Trophoblast cell (in vitro differentiated cells and primary cell): Measurements from ENCODE around the gene PLXND1.
A peak's percentile ranks its signal among the peaks of the same experiment; 100 is the strongest.

Source experiments
- DNase-seq, 2 donors: peaks; one replicate each; pipeline ENCODE4 v3.0.0-alpha.2; 2016
- H2AFZ ChIP-seq: 2 replicates; pipeline ENCODE4 v1.6.1; 2013; ENCODE audit warnings: low read length, moderate library complexity, mild to moderate bottlenecking; ENCODE audit not compliant: insufficient read depth, poor library complexity
- H2AK5ac ChIP-seq: 2 replicates; pipeline ENCODE4 v1.6.1; 2013; ENCODE audit warnings: mild to moderate bottlenecking, low read length
- H2BK120ac ChIP-seq: 2 replicates; pipeline ENCODE4 v1.6.1; 2013; ENCODE audit warnings: low read length, mild to moderate bottlenecking, moderate library complexity; ENCODE audit not compliant: insufficient read depth, poor library complexity
- H2BK12ac ChIP-seq: 2 replicates; pipeline ENCODE4 v1.6.1; 2013; ENCODE audit warnings: mild to moderate bottlenecking, low read length, moderate library complexity
- H2BK5ac ChIP-seq: 2 replicates; pipeline ENCODE4 v1.6.1; 2013; ENCODE audit warnings: low read length, low read depth, moderate library complexity, mild to moderate bottlenecking; ENCODE audit not compliant: poor library complexity
- H3K14ac ChIP-seq: 2 replicates; pipeline ENCODE4 v1.6.1; 2013; ENCODE audit warnings: mild to moderate bottlenecking, low read length
- H3K18ac ChIP-seq: 2 replicates; pipeline ENCODE4 v1.6.1; 2013; ENCODE audit warnings: mild to moderate bottlenecking, low read length
- H3K23ac ChIP-seq: 2 replicates; pipeline ENCODE4 v1.6.1; 2013; ENCODE audit warnings: low read length
- H3K27ac ChIP-seq: 2 replicates; pipeline ENCODE4 v1.5.1; 2013; ENCODE audit warnings: low read depth, mild to moderate bottlenecking, inconsistent platforms, low read length, moderate library complexity
- H3K27me3 ChIP-seq: 2 replicates; pipeline ENCODE4 v1.6.1; 2013; ENCODE audit warnings: inconsistent platforms, mild to moderate bottlenecking, low read length, moderate library complexity; ENCODE audit not compliant: insufficient read depth
- H3K36me3 ChIP-seq, 2 experiments: 1 replicate in 1 of 2; 2 replicates in 1 of 2; pipeline ENCODE4 v1.6.1; 2013; ENCODE audit warnings: low read length in 2 of 2, mild to moderate bottlenecking in 2 of 2, moderate library complexity in 1 of 2; ENCODE audit not compliant: insufficient read depth in 2 of 2, control insufficient read depth in 1 of 2
- H3K4ac ChIP-seq: 2 replicates; pipeline ENCODE4 v1.6.1; 2013; ENCODE audit warnings: low read depth, mild to moderate bottlenecking, low read length, moderate library complexity
- H3K4me1 ChIP-seq, 2 experiments: 1 replicate in 1 of 2; 2 replicates in 1 of 2; pipeline ENCODE4 v1.6.1; 2013; ENCODE audit warnings: low read length in 2 of 2, mild to moderate bottlenecking in 2 of 2, moderate library complexity in 1 of 2; ENCODE audit not compliant: insufficient read depth in 2 of 2, control insufficient read depth in 1 of 2
- H3K4me2 ChIP-seq: 2 replicates; pipeline ENCODE4 v1.6.1; 2013; ENCODE audit warnings: inconsistent platforms, mild to moderate bottlenecking, low read length, moderate library complexity
- H3K4me3 ChIP-seq: 2 replicates; pipeline ENCODE4 v1.5.1; 2013; ENCODE audit warnings: mild to moderate bottlenecking, low read depth, low read length, inconsistent platforms
- H3K79me1 ChIP-seq: one replicate; pipeline ENCODE4 v1.6.1; 2013; ENCODE audit warnings: low read length
- H3K79me2 ChIP-seq: 2 replicates; pipeline ENCODE4 v1.6.1; 2013; ENCODE audit warnings: low read length, mild to moderate bottlenecking; ENCODE audit not compliant: control insufficient read depth, insufficient read depth, poor library complexity
- H3K9ac ChIP-seq: 2 replicates; pipeline ENCODE4 v1.6.1; 2013; ENCODE audit warnings: mild to moderate bottlenecking, low read length
- H3K9me3 ChIP-seq: 2 replicates; pipeline ENCODE4 v1.6.1; 2013; ENCODE audit warnings: low read depth, mild to moderate bottlenecking, control low read depth, inconsistent platforms, low read length; ENCODE audit not compliant: insufficient read depth
- H4K12ac ChIP-seq: 2 replicates; pipeline ENCODE4 v1.6.1; 2013; ENCODE audit warnings: low read depth, mild to moderate bottlenecking, low read length, moderate library complexity
- H4K8ac ChIP-seq: 2 replicates; pipeline ENCODE4 v1.6.1; 2013; ENCODE audit warnings: low read depth, mild to moderate bottlenecking, low read length, moderate library complexity
- H4K91ac ChIP-seq: one replicate; pipeline ENCODE4 v1.6.1; 2013; ENCODE audit warnings: low read depth, mild to moderate bottlenecking, low read length, moderate library complexity
- WGBS: extraction: QIAGEN DNeasy Blood & Tissue Kit; methylation state at CpG from one replicate; pipeline ENCODE4 v1.1.7; 2013; ENCODE audit warnings: missing lambda C conversion rate; ENCODE audit not compliant: insufficient read length, insufficient coverage; ENCODE audit errors: extremely low coverage; 5-methylcytosine and 5-hydroxymethylcytosine counted together

PLXND1 gene

GRCh38 chr3:129571605-129572547, 34.6 kb downstream of the PLXND1 start:
- peak; percentile 75 to 84 for DNase-seq
- H4K91ac ChIP-seq = peak overlapping the region; percentile 11
- no peak overlapping the region for H2AK5ac ChIP-seq
- no peak overlapping the region for H3K4me2 ChIP-seq
- H2BK12ac ChIP-seq = no peak overlapping the region
- no peak overlapping the region for H3K4ac ChIP-seq
- peak overlapping the region; percentile 20 for H2BK120ac ChIP-seq
- no peak overlapping the region for H3K23ac ChIP-seq
- no peak overlapping the region for H2BK5ac ChIP-seq
- no peak overlapping the region for H3K9ac ChIP-seq
- no peak overlapping the region for H3K14ac ChIP-seq
- no peak overlapping the region for H3K18ac ChIP-seq
- H2AFZ ChIP-seq = no peak overlapping the region
- no peaks in the 10 kb centered on the region for H3K9me3 ChIP-seq
- peaks cover 2% of the 10 kb centered on the region for H3K79me1 ChIP-seq
- no peaks in the 10 kb centered on the region for H3K79me2 ChIP-seq
- peaks cover 84 to 86% of the 10 kb centered on the region in 2 experiments for H3K36me3 ChIP-seq
- H3K4me1 ChIP-seq = no peaks in the 10 kb centered on the region
- H4K8ac ChIP-seq = no peak overlapping the region
- WGBS = no CpG with 5 or more reads among the region's 22 CpGs
- H4K12ac ChIP-seq = no peak overlapping the region
- H3K27ac ChIP-seq = no peak overlapping the region
- H3K27me3 ChIP-seq = no peaks in the 10 kb centered on the region
- H3K4me3 ChIP-seq = no peak overlapping the region

- H3K9ac ChIP-seq = no peak overlapping the region
- peaks cover 85 to 87% of the 10 kb centered on the region in 2 experiments for H3K36me3 ChIP-seq
- H3K4me3 ChIP-seq = no peak overlapping the region
- H2BK5ac ChIP-seq = no peak overlapping the region
- peaks cover 10% of the 10 kb centered on the region for H3K79me1 ChIP-seq
- H3K23ac ChIP-seq = no peak overlapping the region
- no peak overlapping the region for H4K8ac ChIP-seq
- H3K18ac ChIP-seq = no peak overlapping the region
- WGBS = no CpG with 5 or more reads among the region's 7 CpGs
- H4K91ac ChIP-seq = peak overlapping the region; percentile 28
- H2BK12ac ChIP-seq = no peak overlapping the region
- H2AK5ac ChIP-seq = no peak overlapping the region
- H3K14ac ChIP-seq = no peak overlapping the region
- H3K4me1 ChIP-seq = peaks cover 7 to 9% of the 10 kb centered on the region in 2 experiments
- H3K9me3 ChIP-seq = no peaks in the 10 kb centered on the region
- no peaks in the 10 kb centered on the region for H3K79me2 ChIP-seq
- DNase-seq = no peak
- H2AFZ ChIP-seq = no peak overlapping the region
- no peak overlapping the region for H3K4ac ChIP-seq
- no peak overlapping the region for H3K27ac ChIP-seq
- H3K4me2 ChIP-seq = no peak overlapping the region
- no peaks in the 10 kb centered on the region for H3K27me3 ChIP-seq
- H2BK120ac ChIP-seq = peak overlapping the region; percentile 3
- H4K12ac ChIP-seq = no peak overlapping the region
Measured at GRCh38 chr3:129569856-129570255, 36.6 kb downstream of the PLXND1 start.

- no peak overlapping the region for H2AFZ ChIP-seq
- no peak overlapping the region for H2AK5ac ChIP-seq
- H3K9ac ChIP-seq = no peak overlapping the region
- no peaks in the 10 kb centered on the region for H3K79me2 ChIP-seq
- H4K8ac ChIP-seq = no peak overlapping the region
- H2BK5ac ChIP-seq = no peak overlapping the region
- H2BK120ac ChIP-seq = no peak overlapping the region
- H3K36me3 ChIP-seq = peaks cover 83 to 86% of the 10 kb centered on the region in 2 experiments
- peaks cover 12 to 14% of the 10 kb centered on the region in 2 experiments for H3K4me1 ChIP-seq
- H4K91ac ChIP-seq = no peak overlapping the region
- no peaks in the 10 kb centered on the region for H3K9me3 ChIP-seq
- H3K14ac ChIP-seq = no peak overlapping the region
- DNase-seq = no peak
- H3K4ac ChIP-seq = no peak overlapping the region
- no peak overlapping the region for H3K23ac ChIP-seq
- no peak overlapping the region for H2BK12ac ChIP-seq
- H3K18ac ChIP-seq = no peak overlapping the region
- H4K12ac ChIP-seq = no peak overlapping the region
- H3K27me3 ChIP-seq = no peaks in the 10 kb centered on the region
- H3K4me3 ChIP-seq = no peak overlapping the region
- H3K4me2 ChIP-seq = no peak overlapping the region
- H3K79me1 ChIP-seq = peaks cover 14% of the 10 kb centered on the region
- WGBS = no CpG with 5 or more reads among the region's 6 CpGs
- H3K27ac ChIP-seq = no peak overlapping the region
Measured at GRCh38 chr3:129567939-129568338, 38.5 kb downstream of the PLXND1 start.

- Histone ChIP-seq H2BK5ac (no peak overlapping the region), H3K4me1 (peaks cover 12 to 14% of the 10 kb centered on the region in 2 experiments)
Measured at GRCh38 chr3:129567176-129567705, 39.2 kb downstream of the PLXND1 start.

More at GRCh38 chr3:129567176-129567705, 39.2 kb downstream of the PLXND1 start:
- Histone ChIP-seq H4K8ac (peak overlapping the region; percentile 5), H3K14ac (no peak overlapping the region), H3K27me3 (no peaks in the 10 kb centered on the region), H4K12ac (no peak overlapping the region), H4K91ac (peak overlapping the region; percentile 10), H3K27ac (no peak overlapping the region), H3K4ac (no peak overlapping the region), H3K36me3 (peaks cover 83 to 85% of the 10 kb centered on the region in 2 experiments), H2AFZ (no peak overlapping the region), H3K9ac (no peak overlapping the region), H3K79me2 (no peaks in the 10 kb centered on the region), H3K18ac (peak overlapping the region; percentile 21), H3K23ac (no peak overlapping the region), H3K4me2 (no peak overlapping the region), H3K9me3 (no peaks in the 10 kb centered on the region), H3K4me3 (no peak overlapping the region), H2AK5ac (no peak overlapping the region), H2BK120ac (no peak overlapping the region), H3K79me1 (peaks cover 12% of the 10 kb centered on the region), H2BK12ac (no peak overlapping the region)
- no CpG with 5 or more reads among the region's 18 CpGs for WGBS
- DNase-seq = no peak
